NCI-H446 (cell line): ENCODE measurements around the gene MATN4.
A peak's percentile ranks its signal among the peaks of the same experiment; 100 is the strongest.

Experiments
- DNase-seq, 2 experiments: peaks; one replicate each; lab custom pipeline; 2025; lab: John Stamatoyannopoulos, UW

Gene MATN4

GRCh38 chr20:45315672-45316071 lies 7.6 kb upstream of the MATN4 start:
- DNase-seq: no peak

DNA sequence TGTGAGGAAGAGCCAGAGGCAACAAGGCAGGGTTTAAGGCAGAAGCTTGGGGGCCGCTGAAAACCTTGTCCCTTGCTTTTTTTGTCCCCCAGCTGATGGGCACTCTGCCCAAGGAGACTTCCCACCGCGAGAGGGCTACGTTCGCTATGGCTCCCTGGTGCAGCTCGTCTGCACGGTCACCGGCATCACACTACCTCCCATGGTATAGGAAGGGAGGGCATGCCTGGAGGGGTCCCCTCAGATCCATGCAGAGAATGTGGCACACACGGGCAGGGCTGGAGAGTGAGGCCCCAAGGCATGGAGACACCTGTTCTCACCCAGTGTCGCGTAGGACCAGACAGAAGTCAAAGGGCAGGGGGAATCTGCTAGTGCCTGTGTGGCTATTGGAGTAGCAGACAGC lies 5.8 kb upstream of the MATN4 start:
- no peak for DNase-seq

GRCh38 chr20:45313065-45313695 lies 5.1 kb upstream of the MATN4 start:
- DNase-seq: no peak

DNA sequence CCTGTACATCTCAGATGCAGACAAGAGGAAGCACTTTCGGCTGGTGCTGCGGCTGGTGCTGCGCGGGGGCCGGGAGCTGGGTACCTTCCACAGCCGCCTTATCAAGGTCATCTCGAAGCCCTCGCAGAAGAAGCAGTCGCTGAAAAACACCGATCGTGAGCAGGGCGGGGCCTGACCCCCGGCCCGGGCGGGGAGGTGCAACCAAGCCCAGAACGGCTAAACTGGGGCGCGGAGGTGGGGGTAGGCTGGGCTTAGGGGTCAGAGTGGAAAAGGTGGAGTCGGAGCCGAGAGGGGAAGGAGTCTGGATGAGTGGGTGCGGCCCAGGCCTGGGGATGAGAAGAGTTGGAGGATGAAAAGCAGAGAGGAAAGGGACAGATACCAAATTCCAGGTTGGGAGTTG lies 4.1 kb upstream of the MATN4 start:
- no peak for DNase-seq

DNA sequence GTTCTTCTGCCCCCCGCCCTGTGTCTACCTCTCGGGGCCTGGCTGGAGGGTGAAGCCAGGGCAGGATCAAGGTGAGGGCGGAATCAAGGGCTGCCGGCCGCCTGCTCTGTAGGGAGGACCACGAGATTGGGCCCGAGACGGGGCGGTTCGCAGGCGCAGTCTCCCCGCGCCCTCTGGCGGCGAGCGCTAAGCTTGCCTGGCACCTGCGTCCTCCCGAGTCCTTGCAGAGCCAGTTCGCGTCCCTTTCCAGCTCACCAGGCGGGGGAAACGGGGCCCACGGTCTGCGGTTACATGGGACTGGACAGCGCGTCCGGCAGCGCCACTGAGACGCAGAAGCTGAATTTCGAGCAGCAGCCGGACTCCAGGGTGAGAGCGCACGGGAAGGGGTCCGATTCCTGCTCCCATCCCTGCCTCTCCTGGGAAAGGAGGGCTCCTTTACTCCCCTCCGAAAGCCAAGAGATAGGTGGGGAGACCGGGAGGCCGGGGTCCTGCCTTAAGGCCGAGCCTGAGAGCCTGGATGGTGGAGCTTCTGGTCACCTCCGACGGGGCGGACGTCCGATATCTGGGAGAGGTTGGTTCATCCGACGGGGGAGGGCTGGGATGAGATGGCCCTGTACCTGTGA lies 3.6 kb upstream of the MATN4 start:
- peak; percentile 26 to 81 for DNase-seq

DNA sequence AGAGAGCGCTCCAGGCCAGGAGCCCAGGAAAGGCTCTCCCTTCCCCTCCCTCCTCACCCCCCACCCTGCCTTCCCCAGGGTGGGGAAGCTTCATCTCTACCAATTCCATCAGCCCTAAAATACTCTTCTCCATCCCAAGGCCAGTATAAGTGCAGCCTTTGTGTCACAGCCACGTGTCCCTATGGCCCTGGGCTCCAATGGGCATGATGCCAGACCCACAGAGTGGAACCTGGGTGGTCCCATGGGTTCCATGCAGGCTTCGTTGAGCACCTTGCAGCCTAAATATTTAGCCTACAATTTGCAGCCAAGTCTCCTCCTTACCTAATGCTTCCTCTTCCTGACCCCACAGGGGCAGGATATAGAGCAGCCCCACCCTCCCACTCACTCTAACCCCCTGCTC lies 976 bp upstream of the MATN4 start:
- DNase-seq: no peak

DNA sequence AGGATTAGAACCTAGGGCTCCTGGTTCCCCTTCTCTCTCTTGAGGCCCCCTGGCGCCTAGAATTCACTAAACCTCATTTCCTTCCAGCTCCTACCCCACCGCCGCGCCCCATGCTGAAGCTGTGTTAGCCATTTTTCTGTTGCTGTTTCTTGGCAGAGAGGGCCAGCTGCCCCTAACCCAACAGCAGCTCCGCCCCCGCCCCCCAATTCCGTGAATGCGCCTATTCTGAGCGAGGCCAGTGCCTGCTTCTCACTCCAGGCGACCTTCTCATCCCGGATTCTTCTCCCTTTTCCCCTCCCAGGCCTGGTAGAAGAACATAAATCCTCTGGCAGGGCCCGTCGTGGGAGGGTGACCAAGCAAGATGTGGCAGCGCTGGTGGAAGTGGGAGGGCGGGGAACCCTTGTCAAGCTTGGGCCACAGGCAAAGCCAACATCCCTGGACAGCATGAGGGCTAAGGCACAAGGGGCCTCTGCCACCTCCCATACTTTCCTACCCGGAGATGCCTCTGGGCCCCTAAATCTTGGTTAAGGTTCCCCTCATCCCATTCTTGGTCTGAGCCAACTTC lies 941 bp downstream of the MATN4 start:
- DNase-seq: no peak

DNA sequence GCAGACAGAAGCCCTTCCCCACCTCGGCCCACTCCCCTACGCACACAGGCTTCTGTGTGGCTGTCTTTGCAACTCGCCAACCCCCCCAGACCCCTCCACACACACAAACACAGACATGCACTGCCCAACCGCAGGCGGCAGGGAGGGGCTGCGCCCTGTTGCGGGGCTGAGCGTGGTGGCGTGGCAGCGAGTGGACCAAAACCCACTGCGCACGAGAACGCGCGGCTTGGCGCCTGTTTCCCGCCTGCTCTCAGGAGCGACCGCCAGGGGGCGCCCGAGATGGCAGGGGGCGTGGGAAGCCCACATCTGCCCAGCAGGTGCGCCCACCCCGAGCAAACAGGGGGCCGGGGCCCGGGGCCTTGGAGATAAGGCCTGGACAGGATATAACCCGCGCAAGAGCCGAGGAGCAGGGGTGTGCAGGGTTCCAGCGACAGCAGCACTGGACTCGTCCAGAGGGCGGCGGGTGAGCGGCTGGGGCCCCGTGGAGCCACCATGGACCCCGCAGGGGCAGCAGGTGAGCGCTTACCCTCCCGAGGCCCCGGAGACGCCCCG lies 1.6 kb downstream of the MATN4 start, which contains the start of gene RBPJL:
Gene RBPJL, plus strand, starts transcription at position 410 of the 552 bp plus-strand sequence. Its CDS starts 83 bp downstream, at position 493.
- DNase-seq: no peak

DNA sequence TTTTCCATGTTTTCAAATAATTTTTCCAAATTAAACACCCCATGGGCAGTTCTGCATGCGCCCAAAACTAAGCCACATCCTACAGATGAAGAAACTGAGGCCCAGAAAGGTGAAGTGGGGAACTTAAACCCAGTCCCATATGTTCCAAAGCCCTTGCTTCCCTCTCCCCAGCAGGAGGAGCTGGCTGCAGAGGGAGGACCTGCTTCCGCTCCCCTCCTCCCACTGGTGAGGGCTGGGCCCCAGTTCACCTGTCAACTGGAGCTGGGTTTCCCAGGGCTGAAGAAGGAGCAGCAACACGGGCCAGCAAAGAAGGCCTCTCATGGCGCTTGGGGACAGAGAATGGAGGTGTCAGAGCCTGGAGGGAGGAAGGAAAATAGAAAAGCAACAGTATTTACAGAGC lies 2.8 kb downstream of the MATN4 start:
- no peak for DNase-seq

DNA sequence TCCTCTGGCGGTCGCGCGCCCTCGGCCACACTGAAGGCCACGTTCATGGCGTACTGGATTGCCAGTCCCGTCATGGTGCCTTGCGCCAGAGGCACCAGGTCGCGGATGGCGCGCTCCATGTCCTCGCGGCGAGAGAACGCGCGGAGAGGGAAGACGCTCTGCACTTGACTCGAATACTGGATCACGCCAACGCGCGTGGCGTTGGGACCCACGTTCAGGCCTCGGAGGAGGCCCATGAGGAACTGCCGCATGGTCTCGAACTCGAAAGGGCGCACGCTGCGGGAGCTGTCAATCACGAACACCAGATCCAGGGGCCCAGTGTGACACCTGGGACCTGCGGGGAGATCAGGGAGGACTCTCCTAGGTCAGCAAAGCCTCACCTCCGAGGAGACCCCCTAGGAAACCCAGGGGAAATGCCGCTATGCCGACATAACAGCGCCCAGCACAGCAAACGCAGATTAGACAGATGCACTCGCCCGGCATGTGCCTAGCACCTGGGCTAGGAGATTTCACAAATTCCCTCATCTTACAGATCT lies 3.6 kb downstream of the MATN4 start:
- DNase-seq: no peak

DNA sequence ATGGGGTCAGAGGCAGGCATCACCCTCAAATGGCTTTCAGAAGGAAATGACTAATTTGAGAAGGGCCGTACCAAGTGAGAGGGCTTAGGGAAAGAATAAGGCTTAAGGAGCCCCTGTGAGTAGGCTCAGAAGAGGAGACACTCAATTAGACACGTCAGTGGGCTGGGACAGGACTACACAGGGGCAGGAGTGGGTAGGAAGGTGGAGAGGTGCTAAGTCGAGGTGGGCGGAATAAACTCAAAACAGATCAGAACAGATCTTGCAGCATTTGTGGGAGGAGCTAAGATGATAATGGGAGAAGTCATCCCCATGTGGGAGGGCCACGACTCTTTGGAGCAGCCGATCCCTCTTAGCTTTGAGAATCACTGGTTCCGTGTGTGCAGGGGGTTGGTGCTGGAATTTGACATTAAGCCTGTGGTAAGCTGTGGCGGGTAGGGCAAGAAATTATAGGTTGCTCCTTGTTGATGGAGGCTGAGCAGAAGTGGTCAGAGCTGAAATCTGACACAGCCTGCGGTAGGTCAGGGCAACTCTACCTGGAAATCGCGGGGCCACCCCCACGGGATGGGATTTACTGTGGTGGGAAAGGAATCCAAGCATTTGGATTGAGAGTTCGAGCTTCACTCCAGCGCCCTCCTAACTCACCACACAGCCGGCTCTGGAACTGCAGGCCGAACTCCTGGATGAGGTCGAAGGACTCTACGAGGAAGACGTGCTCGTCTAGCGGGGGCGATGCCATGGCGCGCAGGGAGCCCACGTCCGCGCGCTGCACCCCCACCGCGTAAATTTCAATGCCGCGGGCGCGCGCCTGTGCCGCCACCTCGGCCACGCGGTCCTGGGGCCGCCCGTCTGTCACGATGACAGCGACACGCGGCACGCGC lies 4.3 kb downstream of the MATN4 start:
- no peak for DNase-seq

DNA sequence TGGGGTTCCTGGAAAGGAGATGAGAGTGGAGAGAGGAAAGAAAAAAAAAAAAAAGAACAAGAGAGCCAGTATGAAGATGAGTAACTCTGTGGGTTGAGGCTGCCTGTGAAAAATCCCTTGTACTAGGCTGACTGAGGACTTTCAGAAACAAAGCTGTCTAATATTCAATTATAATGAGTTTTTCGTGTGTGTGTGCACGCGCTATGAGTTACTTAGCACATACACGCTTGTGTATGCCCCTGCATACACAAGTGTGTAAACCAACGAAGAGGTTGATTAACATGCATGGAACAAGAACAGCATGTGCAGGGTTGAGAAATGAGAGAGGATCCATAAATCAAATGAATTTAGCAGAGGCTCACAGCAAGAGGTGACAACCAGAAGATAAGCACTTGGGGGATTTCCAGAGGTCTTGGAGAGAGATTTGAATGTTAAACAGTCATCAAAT lies 6.3 kb downstream of the MATN4 start:
- no peak for DNase-seq

- peak in 1 of 2 experiments; percentile 45 for DNase-seq
Observed at GRCh38 chr20:45300961-45301360, 7.1 kb downstream of the MATN4 start.

DNA sequence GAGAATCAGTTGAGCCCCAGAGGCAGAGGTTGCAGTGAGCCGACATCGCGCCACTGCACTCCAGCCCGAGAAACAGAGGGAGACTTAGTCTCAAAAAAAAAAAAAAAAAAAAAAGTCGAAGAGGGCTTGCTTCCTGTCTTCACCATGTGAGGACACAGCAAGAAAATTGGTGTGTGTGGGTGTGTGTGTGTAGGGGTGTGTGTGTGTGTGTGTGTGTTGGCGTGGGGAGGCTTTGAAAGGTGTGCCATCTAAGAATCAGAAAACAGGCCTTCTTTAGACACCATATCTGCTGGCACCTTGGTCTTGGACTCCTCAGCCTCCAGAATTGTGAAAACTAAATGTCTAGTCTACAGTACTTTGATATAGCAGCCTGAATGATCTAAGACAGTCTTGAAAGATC lies 8.3 kb downstream of the MATN4 start:
- DNase-seq: no peak

GRCh38 chr20:45297786-45298497 lies 10.2 kb downstream of the MATN4 start:
- no peak for DNase-seq

GRCh38 chr20:45294659-45295058 lies 13.4 kb downstream of the MATN4 start:
- DNase-seq: no peak

DNA sequence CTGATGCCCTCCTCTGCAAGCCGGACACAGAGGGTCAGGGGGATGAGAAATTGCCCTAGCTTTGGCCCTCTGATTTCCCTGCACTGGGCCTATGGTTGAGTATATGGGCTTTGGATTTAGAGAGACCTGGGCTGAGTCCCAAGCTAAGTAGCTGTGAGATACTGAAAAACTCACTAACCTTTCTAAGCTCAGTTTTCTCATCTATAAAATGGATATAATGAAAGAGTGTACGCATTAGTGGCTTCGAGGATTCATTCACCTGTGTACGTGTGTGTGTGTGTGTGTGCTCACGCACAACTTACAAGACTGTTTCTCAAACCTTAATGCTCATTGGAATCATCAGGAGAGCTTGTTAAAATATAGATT lies 14.1 kb downstream of the MATN4 start:
- no peak for DNase-seq

GRCh38 chr20:45293041-45294002 lies 14.8 kb downstream of the MATN4 start:
- DNase-seq: peak; percentile 84 to 87

- no peak for DNase-seq
Observed at GRCh38 chr20:45292343-45292742, 15.8 kb downstream of the MATN4 start.

GRCh38 chr20:45291526-45291925 lies 16.6 kb downstream of the MATN4 start:
- no peak for DNase-seq
